GM19468 (cell line): ENCODE data around the gene SERPINB12.

ENCODE experiments used
- ATAC-seq: cut with Tn5 transposase; IDR thresholded peaks from one replicate; pipeline ENCODE4 v1.9.1; 2021; ENCODE audit warnings: mild to moderate bottlenecking, moderate library complexity, moderate number of reproducible peaks; ENCODE audit not compliant: unreplicated experiment; ENCODE audit errors: extremely low read depth

Gene SERPINB12, protein sequence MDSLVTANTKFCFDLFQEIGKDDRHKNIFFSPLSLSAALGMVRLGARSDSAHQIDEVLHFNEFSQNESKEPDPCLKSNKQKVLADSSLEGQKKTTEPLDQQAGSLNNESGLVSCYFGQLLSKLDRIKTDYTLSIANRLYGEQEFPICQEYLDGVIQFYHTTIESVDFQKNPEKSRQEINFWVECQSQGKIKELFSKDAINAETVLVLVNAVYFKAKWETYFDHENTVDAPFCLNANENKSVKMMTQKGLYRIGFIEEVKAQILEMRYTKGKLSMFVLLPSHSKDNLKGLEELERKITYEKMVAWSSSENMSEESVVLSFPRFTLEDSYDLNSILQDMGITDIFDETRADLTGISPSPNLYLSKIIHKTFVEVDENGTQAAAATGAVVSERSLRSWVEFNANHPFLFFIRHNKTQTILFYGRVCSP

DNA sequence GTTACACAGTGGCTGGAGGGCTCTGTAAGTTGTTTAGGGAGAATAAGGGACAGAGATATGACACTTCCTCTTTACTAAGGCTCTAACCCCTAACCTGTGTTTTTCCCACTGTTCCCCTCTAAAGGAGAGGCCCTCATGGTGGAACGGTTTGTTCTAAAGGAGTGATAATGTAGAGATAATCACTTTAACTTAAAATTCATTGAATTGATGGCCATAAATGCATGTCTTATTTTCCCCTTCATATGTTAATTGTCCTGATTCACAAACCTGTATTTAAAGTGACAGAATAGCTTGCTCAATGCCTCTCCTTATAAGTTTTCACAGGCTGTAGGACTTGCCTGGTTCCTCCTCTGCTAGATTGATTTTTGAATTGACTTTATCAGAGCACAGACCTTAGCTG lies at the start of gene SERPINB12:
Gene SERPINB12, plus strand, starts transcription at position 301 of the 400 bp plus-strand sequence. CDS start 13,791 bp downstream, outside the sequence.
- ATAC-seq, result no peak

DNA sequence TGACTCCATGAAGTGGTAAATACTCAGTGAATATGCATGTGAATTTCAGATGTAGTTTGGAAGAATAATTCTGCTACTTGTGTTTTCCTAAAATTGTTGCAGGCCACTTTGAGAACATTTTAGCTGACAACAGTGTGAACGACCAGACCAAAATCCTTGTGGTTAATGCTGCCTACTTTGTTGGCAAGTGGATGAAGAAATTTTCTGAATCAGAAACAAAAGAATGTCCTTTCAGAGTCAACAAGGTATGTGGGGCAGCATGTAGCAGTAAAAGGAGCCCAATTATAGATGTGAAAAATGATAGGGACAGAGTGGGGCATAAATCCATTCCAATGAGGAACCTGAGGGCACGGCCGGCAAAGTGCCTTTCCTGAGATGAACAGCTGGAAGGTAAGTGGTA lies 49.3 kb upstream of the SERPINB12 start:
- ATAC-seq, result no peak

DNA sequence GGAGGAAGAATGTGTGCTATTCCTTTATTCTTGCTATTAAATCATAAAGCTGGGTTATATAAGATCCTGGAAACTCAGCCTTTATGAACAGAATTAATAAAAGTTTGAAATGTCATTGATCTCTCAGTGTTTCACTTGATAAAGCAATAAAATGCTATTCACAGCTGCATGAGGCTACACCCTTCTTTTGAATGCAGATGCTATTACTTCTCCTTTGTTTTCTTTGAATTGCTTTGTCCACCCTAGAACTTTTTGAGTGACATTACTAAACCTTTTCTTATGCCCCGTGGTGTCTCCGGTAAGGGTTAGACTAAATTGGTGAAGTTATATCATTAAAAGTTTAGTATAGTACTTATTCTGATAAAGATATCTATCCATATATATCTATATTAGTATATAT lies 46.5 kb upstream of the SERPINB12 start:
- ATAC-seq, result no peak

DNA sequence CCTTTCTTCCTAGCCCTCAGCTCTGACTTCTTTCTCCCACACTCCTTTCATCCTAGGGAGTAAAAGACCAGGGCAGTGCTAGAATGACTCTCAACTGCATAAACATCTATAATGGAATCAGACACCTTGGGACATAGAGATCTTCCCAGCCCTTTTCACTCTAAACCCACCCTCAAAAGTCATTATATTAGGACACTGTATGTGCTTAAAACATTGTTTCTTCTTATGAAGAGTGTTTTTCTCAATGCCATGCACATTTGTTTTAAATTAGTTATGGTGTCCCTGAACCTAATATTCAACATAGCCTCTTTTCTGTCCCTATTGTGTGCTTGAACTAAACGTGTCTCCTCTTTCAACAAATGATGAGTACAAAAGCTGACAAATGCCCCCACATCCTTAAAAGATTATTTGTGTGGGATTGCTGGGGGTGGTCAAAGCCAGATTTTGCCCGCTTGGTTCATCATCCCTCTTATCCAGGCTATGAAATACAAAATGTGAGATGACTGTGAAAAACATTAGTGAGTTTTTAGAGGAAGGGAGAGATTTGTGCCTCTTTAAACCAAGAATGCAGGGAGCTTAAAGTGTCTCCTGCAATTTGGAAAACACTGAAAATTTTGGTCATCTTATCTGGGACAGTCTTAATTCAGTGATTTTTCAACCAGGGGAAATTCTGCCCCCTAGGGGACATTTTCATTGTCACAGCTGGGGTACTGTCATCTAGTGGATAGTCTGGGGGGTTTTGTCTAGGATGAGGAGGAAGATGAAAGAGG lies 36.4 kb upstream of the SERPINB12 start:
- ATAC-seq, result no peak

DNA sequence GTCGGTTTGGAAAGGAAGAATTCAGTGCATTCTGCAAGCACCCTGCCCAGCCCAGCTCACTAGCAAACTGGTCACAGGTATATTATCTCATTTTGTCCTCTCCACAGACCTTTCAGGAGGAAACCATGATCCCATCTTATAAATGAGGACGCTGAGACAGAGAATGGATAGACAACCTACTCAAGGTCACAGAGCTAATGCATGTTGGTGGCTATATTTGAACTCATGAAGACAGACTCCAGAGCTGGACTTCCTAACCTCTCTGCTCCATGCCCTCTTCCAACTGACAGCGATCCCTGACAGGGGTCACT lies 35.9 kb upstream of the SERPINB12 start:
- no peak for ATAC-seq

DNA sequence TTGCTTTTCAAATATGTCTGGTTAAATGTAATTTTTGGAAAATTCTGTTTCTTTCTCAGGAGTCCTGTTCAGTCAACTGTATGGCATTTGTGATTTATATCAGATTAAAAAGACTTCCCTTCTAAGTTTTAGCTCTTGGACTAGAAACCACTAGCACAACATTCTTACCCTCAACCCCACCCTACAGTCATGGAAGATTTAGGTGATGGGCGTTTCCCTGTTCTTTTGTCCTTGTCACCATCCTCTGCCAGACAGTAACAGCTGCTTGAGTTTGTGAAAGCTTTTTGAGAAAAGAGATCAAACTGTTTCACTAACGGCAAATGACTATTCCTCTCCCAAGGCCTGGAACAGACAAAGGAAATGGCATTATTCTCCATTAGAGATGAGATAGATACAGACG lies 33.6 kb upstream of the SERPINB12 start:
- no peak for ATAC-seq

DNA sequence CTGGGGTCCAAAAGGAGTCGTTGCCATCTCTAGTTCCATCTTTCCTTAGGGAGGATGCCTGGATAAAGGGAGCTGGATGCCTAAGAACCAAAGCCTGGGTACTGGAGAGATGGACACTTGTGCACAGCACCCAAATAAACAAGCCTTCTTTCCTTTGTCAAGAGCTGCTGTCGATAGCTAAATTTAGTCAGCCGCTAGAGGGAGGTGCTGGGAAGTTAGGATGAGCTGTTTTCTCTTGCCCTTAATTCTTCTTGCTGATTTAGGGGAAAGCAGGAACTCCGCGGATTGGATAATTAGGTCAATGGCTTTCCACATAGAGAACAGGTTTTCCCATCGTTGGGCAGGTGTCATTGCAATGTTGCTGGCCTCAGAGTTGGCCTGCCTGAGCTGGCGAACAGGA lies 30.9 kb upstream of the SERPINB12 start:
- no peak for ATAC-seq

DNA sequence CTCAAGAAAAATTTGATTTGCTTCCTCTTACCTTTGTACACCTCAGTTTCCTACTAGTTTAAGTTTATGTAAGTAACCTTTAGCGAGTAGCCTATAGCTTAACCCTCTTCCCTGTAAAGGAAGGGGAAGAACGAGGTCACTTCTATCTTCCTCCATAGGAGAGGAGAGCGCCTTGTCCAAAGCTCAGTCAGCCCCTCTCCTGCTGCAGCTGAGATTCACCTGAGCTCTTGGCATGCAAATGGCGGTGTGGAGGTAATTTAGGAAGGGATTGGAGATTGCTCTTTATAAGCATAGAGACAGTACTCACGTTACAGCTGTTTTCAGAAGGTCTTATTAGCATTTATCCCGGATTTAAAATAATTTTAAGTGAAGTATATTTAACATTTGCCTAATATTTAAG lies 27.8 kb upstream of the SERPINB12 start:
- ATAC-seq, result no peak

DNA sequence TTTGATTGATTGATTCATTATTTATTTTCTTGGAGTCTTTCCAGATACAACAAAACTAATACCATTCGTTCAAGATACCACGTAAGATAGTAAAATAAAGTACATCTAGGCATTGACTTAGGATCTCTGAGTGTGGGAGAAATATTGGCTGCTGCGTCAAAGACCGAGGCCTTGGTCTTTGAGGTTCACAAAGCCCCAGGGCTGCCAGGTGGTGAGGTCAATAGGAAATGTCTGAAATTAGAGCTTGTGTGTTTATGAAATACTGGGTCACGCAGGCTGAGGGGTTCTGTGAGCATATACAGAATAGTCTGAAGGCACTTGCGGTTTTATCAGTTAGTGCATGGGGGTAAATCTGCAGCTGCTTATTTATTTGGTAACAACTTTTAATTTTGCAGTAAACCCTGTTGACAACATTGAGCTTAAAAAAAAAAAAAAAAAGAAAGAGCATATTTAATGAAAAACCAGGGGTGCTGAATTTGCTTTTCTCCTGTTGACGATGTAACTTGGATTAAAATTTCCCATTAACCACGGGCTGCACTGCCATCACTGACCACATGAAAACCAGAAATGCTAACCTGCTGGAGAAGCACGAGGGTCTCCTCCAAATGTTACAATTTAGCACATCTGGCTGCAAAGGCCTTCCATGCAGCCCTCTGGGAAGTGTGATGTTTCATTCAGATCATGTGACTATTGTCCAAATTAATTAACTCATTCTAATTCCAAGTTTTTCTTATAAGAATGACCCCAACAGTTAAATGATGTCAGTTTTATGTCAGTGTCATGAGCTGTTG lies 27.1 kb upstream of the SERPINB12 start:
- ATAC-seq, result no peak

DNA sequence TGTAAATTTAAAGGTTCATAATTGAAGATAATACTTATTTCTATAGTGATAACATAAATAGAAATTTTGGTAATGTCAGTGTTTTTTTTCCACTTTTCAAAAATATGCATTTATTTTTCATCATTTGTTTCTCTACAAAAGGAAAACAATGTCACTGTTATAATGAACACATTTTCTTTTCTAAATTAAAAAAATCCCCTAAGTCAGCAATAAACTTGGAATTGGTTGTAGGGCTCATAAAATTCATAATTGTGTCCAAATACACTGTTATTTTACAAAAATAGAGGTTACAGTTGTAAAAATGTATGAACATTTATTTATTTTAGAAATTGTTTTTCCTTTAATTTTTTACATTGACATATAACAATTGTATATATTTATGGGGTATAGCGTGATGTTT lies 26.4 kb upstream of the SERPINB12 start:
- no peak for ATAC-seq

DNA sequence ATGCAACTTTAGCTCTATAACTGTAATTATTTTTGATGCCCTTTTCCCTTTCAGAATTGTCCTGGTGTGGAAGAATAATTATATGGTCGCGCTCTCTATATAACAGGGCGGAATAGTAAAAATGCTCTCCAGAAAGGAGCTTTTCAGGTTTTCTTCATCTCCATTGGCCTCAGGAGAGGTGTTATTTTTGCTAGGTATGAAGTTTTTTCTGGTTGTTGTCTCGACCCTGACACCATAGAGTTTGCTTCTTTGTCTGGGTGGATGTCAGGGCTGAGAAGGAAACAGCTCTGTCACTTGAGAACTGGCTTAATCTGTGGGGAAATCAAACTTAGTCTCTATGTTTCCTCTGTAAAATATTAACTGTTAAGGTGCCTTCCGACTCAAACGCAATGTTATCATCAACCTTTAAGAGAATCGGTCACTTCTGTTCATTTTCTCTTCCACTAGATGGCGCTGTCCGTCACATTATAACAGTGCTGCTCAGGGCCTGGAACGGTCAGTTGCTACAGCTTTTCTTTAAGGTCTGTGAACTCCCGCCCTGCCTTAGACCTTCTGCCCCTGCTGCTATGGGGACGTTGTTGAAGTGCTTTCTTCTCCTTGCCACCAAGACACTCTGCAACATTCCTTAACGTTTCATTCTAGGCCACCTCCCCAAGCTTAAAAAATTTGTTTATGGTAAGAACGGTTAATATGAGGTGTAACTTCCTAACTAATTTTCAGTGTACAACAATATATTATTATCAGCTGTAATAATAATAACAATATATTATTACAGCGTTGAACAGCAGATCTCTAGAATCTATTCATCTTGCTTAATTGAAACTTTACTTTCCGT lies 23.8 kb upstream of the SERPINB12 start:
- no peak for ATAC-seq

DNA sequence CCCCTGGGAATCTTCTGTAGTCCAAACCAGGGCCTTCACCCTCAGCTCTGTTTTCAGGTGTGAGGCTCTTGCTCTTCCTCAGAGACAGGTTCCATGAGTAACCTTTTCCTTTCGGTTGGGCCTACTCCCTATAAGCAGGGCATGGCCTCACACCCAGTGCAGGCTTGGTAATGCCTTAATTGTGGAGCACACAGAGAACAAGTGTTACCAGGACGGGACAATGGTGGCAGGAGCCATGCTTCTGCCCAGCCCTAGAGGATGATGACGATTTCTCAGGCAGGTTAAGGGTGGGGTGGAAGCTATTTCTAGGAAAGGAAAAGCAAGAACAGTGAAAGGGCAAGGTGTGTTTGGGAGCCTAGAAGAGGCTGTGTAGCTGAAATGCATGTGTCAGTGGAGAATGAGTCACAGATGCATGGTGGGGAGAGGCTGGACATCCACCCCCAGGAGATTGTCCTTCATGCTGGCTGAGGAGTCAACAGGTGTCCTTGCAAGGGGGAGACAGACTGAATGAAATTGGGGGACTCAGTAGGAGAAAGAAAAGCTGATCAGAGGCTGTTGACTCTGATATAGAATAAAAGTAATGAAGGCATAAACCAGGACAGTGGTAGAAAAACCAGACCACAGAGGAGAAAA lies 22.0 kb upstream of the SERPINB12 start:
- no peak for ATAC-seq

DNA sequence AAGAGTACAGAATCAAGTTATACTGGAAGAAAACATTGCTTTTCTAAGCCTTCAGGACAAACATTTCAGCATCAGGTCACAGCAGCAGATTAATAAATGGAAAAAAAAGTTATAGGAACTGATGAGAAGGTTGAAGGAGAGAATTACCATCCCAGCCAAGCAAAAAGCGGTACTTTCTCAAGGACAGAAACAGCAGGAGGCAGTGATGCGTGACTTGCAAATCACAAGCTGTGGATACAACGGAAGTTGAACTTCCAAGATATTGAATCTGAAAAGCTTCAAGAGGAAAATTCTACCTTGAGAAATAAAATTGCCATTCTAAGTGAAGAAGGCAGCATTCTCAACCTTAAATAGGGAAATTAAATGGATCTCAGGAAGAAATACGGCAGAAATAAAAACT lies 18.5 kb upstream of the SERPINB12 start:
- ATAC-seq, result no peak

DNA sequence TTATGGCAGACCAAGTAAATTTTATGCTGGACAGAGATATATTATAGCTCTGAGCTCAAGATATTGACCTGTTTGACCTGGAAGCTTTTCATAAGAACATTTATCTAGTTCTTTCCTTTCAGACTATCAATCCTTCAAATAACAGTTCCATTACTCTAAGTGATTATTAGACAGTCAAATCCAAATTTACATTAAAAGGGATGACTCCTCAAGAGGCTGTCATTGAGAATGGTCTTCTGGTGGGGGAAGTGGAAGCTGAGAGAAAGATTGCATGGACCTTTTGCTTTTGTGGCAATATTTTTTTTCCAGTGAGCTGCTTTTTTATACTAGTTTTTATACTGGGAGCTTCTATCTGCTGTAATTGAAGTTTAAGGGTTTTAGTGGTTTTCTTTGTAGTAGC lies 14.9 kb upstream of the SERPINB12 start:
- no peak for ATAC-seq

DNA sequence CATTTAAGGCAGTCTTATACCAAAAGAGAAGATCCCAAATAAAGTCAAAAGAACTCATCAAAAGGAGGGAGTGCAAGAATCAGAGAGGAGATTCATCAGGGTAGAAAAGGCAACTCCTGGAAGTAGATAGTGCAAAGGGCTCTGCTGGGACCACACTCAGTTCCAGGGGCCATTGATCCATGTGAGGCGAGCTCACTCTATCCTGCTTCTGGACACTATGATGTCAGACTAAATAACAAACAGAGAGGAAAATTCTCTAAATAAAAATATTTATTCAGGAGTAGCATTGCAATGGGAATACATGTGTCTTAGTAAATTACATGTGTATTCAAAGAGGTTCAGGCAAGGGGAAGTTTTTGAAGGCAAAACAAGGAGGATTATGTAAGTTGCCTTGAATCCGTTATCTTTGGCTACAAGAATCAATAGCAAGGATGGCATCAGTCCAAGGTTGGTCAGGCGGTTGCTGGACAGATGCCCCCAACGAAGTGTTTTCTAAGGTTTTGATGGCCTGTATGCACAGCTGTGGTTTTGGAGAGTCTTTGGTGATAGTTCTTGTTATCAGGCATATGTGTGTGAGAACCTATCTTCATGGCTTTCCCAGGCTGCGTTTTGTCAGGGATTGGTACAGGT lies 13.2 kb upstream of the SERPINB12 start:
- no peak for ATAC-seq

DNA sequence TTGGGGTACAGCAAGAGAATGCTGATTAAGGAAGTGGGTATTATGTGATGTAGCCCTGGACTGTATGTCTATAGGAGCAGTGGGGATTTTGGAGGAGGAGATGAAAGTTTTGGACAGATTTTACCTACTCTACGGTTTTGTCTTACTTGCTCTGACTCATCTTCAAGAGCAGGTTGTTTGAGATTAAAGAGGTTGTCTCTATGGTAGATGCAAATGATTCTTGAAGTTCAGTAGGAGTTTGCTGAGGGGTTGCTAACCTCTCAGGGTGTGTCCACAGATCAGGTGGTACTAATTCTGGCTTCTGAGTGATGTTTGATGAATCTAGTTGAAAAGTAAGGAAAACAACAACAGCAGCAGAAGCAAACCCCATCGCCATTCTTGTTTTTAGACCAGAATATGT lies 9.7 kb upstream of the SERPINB12 start:
- no peak for ATAC-seq

DNA sequence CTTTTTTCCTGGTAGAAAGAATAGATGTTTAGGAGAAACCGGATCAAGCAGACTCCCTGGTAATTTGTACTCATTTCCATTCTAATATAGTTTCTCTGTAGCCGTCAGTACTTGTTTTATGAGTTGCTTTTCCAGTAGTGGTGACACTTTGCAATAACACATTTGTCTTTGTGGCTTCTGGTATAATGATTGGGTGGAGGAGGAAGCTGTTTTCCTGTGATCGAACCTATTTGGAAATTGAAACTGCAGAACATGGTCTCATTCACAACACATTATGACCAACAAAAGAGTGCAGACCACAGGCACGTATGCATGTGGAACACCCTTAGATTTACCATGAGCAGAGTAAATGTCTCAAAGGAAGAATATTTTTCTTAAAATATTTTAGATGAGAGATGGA lies 7.6 kb upstream of the SERPINB12 start:
- no peak for ATAC-seq

DNA sequence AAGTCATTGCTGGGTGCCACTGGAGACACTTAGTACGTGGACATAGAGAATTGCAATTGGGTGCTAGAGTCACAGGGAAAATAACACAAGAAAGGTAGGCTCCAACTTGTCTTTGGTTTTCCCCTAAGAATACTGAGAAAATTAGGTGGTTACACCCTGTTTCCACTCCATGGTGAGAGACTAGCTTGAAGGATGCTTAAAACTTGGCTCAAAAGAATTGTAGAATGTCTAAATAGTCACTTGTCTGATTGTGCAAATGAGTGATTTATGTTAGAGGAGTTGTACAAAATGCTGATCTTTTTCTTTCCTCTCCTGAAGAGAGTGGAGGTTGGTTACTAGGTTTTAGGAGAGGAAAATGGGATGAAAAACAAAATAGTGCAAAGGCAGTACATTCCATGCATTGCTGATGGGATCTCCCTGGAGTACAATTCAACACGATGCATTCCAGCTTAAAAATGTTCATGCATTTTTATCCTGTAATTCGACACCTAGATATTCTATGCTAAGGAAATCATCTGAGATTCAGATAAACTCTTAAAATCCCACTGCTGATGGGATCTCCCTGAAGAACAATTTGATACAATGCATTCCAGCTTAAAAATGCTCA lies 2.2 kb upstream of the SERPINB12 start:
- no peak for ATAC-seq

DNA sequence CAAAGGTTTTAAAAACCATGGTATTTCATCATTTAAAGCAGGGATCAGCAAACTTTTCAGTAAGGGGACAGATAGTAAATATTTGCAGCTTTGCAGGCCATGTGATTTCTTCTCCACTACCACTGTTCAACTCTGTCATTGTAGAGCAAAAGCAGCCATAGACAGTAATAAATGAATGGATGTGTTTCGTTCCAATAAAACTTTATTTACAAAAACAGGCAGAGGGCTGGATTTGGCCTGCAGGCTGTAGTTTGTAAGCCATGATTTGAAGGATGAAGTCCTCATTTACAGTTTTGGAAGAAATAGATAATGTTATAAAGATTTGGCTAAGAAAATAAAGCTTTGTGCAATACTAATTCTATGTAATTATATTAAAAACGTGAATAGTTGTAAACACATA lies 1.8 kb downstream of the SERPINB12 start:
- no peak for ATAC-seq
